ENCODE results near the gene LSS. TPM values are rescaled to one million over a fixed set of nuclear protein-coding genes. Genes with fewer than 3 reads are reported as not detected.

The LSS gene
- total RNA-seq, 1 experiment from 2014 or later: 101 TPM

DNA sequence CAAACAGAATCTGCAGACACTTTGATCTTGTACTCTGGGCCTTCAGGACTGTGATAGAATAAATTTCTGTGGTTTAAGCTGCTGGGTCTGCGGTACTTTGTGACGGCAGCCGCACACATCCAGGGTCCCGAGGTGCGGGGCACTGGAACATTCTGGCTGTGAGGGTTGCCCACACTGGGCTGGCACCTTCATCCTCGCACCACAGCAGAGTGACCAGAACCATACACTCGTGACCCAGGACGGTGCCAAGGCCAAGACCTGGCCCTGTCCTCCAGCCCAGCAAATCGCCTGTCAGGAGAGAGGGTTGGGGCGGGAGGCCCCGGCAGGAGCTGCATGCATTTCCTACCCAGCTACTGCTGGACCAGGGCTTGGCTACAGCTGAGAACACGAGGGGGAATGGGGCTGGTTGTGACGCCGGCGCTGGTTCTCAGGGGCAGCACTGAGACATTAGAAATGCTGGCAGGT, 70.6 kb downstream of the LSS start (continued):
- TF ChIP-seq, protein P1, sequence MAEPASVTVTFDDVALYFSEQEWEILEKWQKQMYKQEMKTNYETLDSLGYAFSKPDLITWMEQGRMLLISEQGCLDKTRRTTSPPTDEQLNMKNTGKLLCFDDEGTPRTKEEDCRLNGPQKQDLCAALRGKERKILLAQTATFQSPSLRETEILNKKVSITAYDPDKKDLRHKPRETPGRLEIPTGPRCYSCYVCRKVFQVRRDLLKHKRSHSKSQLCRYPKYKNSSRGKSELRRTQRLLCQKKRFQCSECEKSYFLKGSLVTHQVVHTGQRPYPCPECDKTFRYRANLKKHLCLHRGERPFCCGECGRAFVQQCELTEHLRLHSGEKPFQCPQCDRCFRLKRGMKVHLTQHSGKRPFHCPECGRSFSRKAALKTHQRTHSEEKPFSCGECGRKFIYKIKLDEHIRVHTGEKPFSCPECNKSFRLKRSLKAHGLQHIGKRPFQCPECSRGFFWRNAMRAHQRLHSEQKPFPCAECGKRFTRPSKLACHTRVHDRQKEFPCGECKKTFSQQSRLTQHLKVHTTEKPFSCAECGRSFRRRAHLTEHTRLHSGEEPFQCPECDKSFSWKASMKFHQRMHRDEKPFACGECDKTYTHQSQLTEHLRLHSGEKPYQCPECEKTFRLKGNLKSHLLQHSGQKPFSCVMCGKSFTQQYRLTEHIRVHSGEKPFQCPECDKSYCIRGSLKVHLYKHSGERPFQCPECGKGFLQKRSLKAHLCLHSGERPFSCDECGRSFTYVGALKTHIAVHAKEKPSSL (CRISPR knock-in tag; conservative IDR thresholded peaks at IDR 0.05): no peak
- TF ChIP-seq CREM (CRISPR knock-in tag; IDR thresholded peaks at IDR 0.05): no peak
- TF ChIP-seq GTF2I (CRISPR knock-in tag; conservative IDR thresholded peaks at IDR 0.05): no peak
- TF ChIP-seq PREB (CRISPR knock-in tag; IDR thresholded peaks at IDR 0.05; ENCODE audit: borderline replicate concordance): no peak
- no peak for TF ChIP-seq AR (CRISPR knock-in tag; IDR thresholded peaks at IDR 0.05)
- TF ChIP-seq, protein P2, sequence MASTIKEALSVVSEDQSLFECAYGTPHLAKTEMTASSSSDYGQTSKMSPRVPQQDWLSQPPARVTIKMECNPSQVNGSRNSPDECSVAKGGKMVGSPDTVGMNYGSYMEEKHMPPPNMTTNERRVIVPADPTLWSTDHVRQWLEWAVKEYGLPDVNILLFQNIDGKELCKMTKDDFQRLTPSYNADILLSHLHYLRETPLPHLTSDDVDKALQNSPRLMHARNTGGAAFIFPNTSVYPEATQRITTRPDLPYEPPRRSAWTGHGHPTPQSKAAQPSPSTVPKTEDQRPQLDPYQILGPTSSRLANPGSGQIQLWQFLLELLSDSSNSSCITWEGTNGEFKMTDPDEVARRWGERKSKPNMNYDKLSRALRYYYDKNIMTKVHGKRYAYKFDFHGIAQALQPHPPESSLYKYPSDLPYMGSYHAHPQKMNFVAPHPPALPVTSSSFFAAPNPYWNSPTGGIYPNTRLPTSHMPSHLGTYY (CRISPR knock-in tag; IDR thresholded peaks at IDR 0.05): no peak

DNA sequence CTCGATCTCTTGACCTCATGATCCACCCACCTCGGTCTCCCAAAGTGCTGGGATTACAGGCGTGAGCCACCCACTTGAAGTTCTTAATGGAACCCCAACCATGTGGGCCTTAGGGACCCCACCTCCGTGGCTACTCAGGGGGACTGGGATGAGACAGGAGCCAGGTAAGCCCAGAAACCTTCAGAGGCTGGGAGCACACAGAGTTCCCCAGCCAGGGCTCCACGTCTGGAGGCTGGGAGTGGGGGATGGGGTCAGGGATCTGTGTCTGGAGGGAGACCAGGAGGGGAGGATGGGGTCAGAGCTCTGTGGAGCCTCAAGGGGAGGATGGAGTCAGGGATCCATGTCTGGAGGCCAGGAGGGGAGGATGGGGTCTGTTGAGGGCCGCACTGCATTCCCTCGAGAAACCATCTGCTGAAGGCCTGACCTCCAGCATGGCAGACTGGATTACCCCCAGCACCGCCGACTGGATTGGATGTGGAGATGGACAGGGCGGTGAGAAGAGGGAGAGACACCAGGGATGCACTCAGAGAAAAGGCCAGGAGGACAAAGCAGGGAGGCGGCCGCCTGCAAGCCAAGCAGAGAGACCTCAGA, 71.1 kb downstream of the LSS start:
- DNase-seq (ENCODE audit: low spot score) (no peak), ATAC-seq (no peak)
- peaks cover 6% of the 10 kb centered on the region for H3K36me3 Mint-ChIP-seq
- peaks cover 2% of the 10 kb centered on the region for H3K4me1 Mint-ChIP-seq
- H3K27ac Mint-ChIP-seq: no peak overlapping the region; the same call in 1 of the 2 replicates
- H3K9me3 Mint-ChIP-seq: no peaks in the 10 kb centered on the region
- CTCF ChIA-PET: interaction anchor here (0.7 kb wide), 1 partner anchor 14 kb away, joined by 3 read pairs; no protein-coding TSS in a partner anchor
- POLR2A ChIA-PET: no interaction called here
- no peaks in the 10 kb centered on the region for H3K27me3 Mint-ChIP-seq (ENCODE audit: low read depth)
- H3K4me3 Mint-ChIP-seq: no peak overlapping the region
- TF ChIP-seq SMAD3 (CRISPR knock-in tag; IDR thresholded peaks at IDR 0.05; ENCODE audit: borderline replicate concordance) (no peak), ZNF396 (CRISPR knock-in tag; IDR thresholded peaks at IDR 0.05; ENCODE audit: borderline replicate concordance) (no peak), ZMAT4 (CRISPR knock-in tag; IDR thresholded peaks at IDR 0.05) (no peak), NR2C2 (CRISPR knock-in tag; IDR thresholded peaks at IDR 0.05) (no peak), SMAD4 (CRISPR knock-in tag; IDR thresholded peaks at IDR 0.05) (no peak), TCF7 (CRISPR knock-in tag; IDR thresholded peaks at IDR 0.05; ENCODE audit: low read depth) (no peak)
- TF ChIP-seq, protein P3, sequence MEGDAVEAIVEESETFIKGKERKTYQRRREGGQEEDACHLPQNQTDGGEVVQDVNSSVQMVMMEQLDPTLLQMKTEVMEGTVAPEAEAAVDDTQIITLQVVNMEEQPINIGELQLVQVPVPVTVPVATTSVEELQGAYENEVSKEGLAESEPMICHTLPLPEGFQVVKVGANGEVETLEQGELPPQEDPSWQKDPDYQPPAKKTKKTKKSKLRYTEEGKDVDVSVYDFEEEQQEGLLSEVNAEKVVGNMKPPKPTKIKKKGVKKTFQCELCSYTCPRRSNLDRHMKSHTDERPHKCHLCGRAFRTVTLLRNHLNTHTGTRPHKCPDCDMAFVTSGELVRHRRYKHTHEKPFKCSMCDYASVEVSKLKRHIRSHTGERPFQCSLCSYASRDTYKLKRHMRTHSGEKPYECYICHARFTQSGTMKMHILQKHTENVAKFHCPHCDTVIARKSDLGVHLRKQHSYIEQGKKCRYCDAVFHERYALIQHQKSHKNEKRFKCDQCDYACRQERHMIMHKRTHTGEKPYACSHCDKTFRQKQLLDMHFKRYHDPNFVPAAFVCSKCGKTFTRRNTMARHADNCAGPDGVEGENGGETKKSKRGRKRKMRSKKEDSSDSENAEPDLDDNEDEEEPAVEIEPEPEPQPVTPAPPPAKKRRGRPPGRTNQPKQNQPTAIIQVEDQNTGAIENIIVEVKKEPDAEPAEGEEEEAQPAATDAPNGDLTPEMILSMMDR (IDR thresholded peaks at IDR 0.05): no peak
- TF ChIP-seq, protein P4, sequence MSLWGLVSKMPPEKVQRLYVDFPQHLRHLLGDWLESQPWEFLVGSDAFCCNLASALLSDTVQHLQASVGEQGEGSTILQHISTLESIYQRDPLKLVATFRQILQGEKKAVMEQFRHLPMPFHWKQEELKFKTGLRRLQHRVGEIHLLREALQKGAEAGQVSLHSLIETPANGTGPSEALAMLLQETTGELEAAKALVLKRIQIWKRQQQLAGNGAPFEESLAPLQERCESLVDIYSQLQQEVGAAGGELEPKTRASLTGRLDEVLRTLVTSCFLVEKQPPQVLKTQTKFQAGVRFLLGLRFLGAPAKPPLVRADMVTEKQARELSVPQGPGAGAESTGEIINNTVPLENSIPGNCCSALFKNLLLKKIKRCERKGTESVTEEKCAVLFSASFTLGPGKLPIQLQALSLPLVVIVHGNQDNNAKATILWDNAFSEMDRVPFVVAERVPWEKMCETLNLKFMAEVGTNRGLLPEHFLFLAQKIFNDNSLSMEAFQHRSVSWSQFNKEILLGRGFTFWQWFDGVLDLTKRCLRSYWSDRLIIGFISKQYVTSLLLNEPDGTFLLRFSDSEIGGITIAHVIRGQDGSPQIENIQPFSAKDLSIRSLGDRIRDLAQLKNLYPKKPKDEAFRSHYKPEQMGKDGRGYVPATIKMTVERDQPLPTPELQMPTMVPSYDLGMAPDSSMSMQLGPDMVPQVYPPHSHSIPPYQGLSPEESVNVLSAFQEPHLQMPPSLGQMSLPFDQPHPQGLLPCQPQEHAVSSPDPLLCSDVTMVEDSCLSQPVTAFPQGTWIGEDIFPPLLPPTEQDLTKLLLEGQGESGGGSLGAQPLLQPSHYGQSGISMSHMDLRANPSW (CRISPR knock-in tag; conservative IDR thresholded peaks at IDR 0.05; ENCODE audit: low read depth): no peak
- TF ChIP-seq, protein P5, sequence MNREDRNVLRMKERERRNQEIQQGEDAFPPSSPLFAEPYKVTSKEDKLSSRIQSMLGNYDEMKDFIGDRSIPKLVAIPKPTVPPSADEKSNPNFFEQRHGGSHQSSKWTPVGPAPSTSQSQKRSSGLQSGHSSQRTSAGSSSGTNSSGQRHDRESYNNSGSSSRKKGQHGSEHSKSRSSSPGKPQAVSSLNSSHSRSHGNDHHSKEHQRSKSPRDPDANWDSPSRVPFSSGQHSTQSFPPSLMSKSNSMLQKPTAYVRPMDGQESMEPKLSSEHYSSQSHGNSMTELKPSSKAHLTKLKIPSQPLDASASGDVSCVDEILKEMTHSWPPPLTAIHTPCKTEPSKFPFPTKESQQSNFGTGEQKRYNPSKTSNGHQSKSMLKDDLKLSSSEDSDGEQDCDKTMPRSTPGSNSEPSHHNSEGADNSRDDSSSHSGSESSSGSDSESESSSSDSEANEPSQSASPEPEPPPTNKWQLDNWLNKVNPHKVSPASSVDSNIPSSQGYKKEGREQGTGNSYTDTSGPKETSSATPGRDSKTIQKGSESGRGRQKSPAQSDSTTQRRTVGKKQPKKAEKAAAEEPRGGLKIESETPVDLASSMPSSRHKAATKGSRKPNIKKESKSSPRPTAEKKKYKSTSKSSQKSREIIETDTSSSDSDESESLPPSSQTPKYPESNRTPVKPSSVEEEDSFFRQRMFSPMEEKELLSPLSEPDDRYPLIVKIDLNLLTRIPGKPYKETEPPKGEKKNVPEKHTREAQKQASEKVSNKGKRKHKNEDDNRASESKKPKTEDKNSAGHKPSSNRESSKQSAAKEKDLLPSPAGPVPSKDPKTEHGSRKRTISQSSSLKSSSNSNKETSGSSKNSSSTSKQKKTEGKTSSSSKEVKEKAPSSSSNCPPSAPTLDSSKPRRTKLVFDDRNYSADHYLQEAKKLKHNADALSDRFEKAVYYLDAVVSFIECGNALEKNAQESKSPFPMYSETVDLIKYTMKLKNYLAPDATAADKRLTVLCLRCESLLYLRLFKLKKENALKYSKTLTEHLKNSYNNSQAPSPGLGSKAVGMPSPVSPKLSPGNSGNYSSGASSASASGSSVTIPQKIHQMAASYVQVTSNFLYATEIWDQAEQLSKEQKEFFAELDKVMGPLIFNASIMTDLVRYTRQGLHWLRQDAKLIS (CRISPR knock-in tag; IDR thresholded peaks at IDR 0.05; ENCODE audit: borderline replicate concordance): no peak

Measured in WTC11 (cell line).